ENCODE results near the gene ANKRD22.

DNA sequence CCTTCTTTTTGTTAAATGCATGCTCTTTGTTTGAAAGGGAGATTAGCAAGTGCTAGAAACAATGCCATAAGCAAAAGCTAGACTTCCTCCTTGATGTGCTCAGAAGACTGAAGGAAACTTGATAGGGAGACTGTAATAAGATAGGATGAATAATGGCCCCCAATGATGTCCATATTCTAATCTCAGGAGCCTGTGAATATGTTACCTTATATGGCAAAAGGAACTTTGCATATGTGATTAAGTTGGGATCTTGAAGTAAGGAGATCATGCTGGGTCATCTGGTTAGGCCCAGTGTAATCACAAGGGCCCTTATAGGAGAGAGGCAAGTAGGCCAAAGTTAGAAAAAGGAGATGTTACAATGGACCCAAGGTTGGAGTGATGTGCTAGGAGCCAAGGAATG, 62.7 kb downstream of the ANKRD22 start:
- TF ChIP-seq TOX (CRISPR knock-in tag; IDR thresholded peaks at IDR 0.05; ENCODE audit: borderline replicate concordance) (no peak), ZNF8 (CRISPR knock-in tag; IDR thresholded peaks at IDR 0.05) (no peak), SNAI2 (CRISPR knock-in tag; IDR thresholded peaks at IDR 0.05) (no peak), ISL1 (CRISPR knock-in tag; IDR thresholded peaks at IDR 0.05) (no peak), ESRRG (CRISPR knock-in tag; IDR thresholded peaks at IDR 0.05) (no peak), ZFP3 (CRISPR knock-in tag; IDR thresholded peaks at IDR 0.05) (no peak), PATZ1 (CRISPR knock-in tag; IDR thresholded peaks at IDR 0.05; ENCODE audit: borderline replicate concordance) (no peak), CSRNP3 (CRISPR knock-in tag; IDR thresholded peaks at IDR 0.05) (no peak), OSR1 (CRISPR knock-in tag; IDR thresholded peaks at IDR 0.05) (no peak), ZNF70 (CRISPR knock-in tag; IDR thresholded peaks at IDR 0.05) (no peak), BACH2 (CRISPR knock-in tag; IDR thresholded peaks at IDR 0.05; ENCODE audit: borderline replicate concordance) (no peak), ARNTL (CRISPR knock-in tag; IDR thresholded peaks at IDR 0.05; ENCODE audit: borderline replicate concordance, low read depth) (no peak)

Data from SK-N-SH treated with all-trans-retinoic acid at 6 μM for 48 hours (cell line).